ENCODE data around the gene FAM171A1.
"Not testable (repeated sequence)": the region's sequence is repeated elsewhere in the genome, so short reads cannot be mapped to it uniquely, and the experiment has no call there.

FAM171A1 gene

DNA sequence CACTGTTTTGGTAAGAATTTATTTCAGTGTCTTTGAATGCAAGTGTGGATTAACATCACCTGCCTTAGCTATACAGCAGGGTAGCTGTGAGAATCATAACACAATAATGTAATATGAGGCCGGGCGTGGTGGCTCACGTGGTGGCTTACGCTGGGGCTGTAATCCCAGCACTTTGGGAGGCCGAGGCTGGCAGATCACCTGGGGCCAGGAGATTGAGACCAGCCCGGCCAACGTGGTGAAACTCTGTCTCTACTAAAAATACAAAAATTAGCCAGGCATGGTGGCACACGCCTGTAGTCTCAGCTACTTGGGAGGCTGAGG lies 168.8 kb downstream of the FAM171A1 start:
- DNase-seq = not testable (repeated sequence)

- DNase-seq = no peak
Observed at GRCh38 chr10:15201589-15202300, 169.3 kb downstream of the FAM171A1 start.

DNA sequence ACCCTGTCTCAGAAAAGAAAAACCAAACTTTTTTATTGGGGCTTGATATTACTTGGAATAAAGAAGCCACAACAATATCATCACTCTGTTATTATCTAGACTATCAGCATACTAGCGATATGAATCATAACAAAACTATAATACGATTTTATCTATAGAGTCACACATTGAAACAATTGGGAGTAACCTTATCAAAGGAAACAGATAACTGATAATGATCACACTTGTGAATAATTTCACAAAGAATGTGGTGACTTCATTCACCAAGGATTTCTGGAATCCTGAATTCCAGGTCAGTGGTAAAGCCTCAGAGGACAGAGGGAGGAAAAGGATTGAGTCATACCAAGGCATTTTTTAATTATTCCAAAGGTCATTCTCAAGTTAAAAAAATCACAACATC lies 170.5 kb downstream of the FAM171A1 start:
- DNase-seq = no peak

- no peak for DNase-seq
Observed at GRCh38 chr10:15197911-15198310, 173.2 kb downstream of the FAM171A1 start.

- no peak for DNase-seq
Observed at GRCh38 chr10:15197276-15197675, 173.8 kb downstream of the FAM171A1 start.

GRCh38 chr10:15196021-15196834 lies 174.9 kb downstream of the FAM171A1 start:
- no peak for DNase-seq

GRCh38 chr10:15189133-15189885 lies 181.8 kb downstream of the FAM171A1 start:
- no peak for DNase-seq

DNA sequence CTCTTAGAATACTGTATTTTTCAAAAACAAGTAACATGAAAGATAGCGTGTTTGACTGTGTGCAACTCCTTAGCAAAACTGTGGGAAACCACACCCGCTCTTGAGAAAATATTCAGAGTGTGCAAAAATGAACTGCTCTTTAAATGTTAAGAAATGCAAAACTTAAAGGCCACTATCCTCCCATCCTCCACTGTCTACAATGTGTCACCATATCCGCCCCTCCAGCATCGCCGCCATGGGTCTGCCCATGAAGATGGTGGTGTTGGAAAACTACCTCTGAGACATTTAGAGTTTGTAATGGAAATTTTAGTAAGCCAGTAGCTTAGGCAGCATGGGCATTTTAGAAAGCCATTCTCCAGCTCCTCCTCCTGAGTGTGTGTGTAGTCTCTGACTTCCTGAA lies 182.5 kb downstream of the FAM171A1 start:
- no peak for DNase-seq

GRCh38 chr10:15183689-15184481 lies 187.2 kb downstream of the FAM171A1 start:
- DNase-seq = no peak

DNA sequence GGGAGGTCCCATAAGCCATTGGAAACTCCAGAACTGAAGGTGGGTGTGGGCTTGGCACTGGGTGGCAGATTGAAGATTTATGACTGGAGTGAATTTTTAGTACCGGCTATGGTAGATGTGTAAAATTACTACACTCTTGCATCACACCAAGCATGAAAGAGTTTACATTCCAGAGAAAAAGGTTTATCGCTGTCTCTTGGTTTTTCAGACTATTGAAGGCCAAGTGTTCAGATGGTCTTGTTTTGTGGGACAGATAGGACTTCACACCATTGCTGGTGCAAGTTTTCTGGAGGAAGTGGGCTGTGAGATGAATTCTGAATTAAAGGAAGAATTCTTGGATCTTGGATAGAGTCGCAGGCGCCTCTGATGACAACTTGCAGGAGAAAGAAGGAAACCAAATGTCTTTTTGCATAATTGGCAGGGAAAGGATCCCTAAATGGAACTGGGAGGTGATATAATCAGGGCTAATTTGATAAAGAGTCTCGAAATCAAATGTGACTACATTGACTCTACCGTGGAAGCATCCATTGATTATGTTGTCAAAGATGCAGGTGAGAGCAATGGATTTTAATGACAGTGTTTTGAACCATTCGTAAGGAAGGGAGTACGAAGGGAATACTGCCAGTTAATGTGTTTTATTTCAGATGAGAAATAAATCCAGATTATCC lies 188.4 kb downstream of the FAM171A1 start:
- DNase-seq = no peak

DNA sequence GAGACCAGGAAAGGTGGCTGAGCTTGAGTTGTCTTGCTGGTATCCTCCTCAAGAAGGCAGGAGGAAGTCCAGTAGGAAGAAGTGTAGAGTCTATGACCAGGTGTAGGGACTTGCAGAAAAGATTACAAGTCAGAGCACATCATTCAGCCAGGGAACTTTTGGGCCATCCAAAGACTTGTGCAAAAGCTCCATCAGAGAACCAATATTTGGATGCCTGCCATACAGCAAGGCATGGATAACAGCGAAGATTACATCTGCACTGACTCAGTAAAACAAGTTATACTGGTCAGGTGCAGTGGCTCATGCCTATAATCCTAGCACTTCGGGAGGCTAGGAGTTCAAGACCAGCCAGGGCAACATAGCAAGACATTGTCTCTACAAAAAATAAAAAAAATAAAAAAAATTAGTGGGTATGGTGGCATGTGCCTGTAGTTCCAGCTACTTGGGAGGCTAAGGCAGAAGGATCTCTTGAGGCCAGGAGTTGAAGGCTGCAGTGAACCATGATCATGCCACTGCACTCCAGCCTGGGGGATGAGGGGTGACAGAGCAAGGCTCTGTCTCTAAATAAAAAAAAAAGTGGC lies 189.4 kb downstream of the FAM171A1 start:
- no peak for DNase-seq

- DNase-seq = no peak
Observed at GRCh38 chr10:15180736-15181135, 190.4 kb downstream of the FAM171A1 start.

GRCh38 chr10:15176269-15176668 lies 194.8 kb downstream of the FAM171A1 start:
- no peak for DNase-seq

GRCh38 chr10:15175587-15175986 lies 195.5 kb downstream of the FAM171A1 start:
- DNase-seq = no peak

- DNase-seq = no peak
Observed at GRCh38 chr10:15172306-15172840, 198.7 kb downstream of the FAM171A1 start.

DNA sequence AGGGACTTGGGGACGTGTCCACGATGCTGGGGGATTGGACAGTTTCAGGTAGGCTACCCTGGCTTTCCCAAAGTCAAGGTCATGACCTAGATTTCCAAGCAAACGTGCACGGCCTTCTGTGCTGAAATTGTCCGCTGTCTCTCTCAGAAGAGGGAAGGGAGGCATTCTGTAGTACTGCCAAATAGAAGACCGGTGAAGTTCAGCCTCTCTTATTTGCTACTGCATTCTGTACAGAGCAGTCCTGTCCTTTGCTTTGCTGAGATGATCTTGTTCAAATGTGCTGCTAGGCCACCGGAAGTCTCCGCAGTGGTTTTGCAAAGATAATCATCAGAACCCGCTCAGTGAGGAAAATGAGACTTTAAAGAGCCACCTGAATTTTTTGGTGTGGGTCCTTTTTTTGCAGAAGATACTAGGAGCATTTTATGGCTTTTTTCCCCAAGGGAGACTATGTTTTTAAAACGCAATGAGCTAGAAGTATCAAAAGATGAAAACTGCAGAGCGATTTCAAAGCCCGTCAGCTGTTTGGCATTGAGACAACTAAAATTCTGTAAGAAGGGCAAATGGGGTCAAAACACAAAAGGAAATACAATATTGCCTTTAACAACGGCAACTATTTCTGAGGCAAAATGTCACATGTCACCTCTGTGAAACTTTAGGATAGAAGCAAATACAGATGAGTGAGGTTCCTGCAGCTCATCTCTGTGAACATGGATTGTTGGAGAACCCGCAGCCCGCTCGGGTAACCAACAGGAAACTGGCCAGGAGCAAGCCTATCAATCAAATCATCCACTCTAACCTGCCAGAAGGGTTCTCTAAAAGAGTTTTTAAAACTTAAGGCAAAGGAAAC lies 201.3 kb downstream of the FAM171A1 start:
- DNase-seq = peak in 4 of 14 donors; percentile 11 to 31 (median 26)

- DNase-seq = peak; percentile 46 to 98 (median 95)
Observed at GRCh38 chr10:15168786-15169554, 202.1 kb downstream of the FAM171A1 start.

DNA sequence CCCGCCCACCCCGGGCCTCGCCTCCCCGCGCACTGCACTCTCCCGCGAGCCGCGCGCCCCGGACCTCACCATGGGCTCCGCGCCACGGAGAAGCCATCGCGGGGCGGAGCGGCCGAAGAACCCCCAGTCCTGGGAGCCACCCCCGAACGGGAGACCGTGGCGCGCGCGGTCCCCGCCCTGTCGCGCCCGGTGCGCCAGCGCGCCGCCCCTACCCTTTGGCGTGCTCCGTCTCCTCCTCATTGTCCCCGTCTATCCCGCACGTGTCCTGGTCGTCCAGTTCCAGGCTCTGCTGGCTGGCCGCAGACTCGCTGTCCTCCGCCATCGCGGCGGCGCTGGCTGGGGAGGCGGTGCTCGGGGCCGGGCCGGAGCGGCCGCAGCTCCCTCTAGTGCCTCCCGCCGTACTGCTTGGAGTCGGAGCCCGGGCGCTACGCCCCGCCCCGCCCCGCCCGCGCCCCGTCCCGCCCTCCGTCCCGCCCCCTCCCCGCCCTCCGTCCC lies 202.8 kb downstream of the FAM171A1 start, which contains the start of gene NMT2:
Gene NMT2, minus strand, starts transcription at position 403 of the 495 bp plus-strand sequence. Its CDS starts 81 bp downstream, at position 322.
- peak in 6 of 14 donors; percentile 70 to 98 (median 94) for DNase-seq

All from C1 segment of cervical spinal cord (tissue), 14 donors.